Measurements from ENCODE around the gene ALS2CL. TPM values are rescaled to one million over a fixed set of nuclear protein-coding genes. Genes with fewer than 3 reads are reported as not detected.

Gene ALS2CL
- total RNA-seq, 1 donor from 2014 or later = 49.0 TPM

GRCh38 chr3:46665763-46666452, 27.6 kb downstream of the ALS2CL start:
- intact Hi-C loops (cut with DNase I) = no loop called here
- Histone ChIP-seq H3K27me3 (no peaks in the 10 kb centered on the region), H3K36me3 (no peaks in the 10 kb centered on the region), H3K4me3 (no peak overlapping the region), H3K4me1 (no peaks in the 10 kb centered on the region), H3K27ac (no peak overlapping the region), H3K9me3 (no peaks in the 10 kb centered on the region)
- DNase-seq (ENCODE audit: low spot score in 2 of 2) = no peak
- TF ChIP-seq, protein P1, sequence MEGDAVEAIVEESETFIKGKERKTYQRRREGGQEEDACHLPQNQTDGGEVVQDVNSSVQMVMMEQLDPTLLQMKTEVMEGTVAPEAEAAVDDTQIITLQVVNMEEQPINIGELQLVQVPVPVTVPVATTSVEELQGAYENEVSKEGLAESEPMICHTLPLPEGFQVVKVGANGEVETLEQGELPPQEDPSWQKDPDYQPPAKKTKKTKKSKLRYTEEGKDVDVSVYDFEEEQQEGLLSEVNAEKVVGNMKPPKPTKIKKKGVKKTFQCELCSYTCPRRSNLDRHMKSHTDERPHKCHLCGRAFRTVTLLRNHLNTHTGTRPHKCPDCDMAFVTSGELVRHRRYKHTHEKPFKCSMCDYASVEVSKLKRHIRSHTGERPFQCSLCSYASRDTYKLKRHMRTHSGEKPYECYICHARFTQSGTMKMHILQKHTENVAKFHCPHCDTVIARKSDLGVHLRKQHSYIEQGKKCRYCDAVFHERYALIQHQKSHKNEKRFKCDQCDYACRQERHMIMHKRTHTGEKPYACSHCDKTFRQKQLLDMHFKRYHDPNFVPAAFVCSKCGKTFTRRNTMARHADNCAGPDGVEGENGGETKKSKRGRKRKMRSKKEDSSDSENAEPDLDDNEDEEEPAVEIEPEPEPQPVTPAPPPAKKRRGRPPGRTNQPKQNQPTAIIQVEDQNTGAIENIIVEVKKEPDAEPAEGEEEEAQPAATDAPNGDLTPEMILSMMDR (IDR thresholded peaks at IDR 0.05) = no peak

DNA sequence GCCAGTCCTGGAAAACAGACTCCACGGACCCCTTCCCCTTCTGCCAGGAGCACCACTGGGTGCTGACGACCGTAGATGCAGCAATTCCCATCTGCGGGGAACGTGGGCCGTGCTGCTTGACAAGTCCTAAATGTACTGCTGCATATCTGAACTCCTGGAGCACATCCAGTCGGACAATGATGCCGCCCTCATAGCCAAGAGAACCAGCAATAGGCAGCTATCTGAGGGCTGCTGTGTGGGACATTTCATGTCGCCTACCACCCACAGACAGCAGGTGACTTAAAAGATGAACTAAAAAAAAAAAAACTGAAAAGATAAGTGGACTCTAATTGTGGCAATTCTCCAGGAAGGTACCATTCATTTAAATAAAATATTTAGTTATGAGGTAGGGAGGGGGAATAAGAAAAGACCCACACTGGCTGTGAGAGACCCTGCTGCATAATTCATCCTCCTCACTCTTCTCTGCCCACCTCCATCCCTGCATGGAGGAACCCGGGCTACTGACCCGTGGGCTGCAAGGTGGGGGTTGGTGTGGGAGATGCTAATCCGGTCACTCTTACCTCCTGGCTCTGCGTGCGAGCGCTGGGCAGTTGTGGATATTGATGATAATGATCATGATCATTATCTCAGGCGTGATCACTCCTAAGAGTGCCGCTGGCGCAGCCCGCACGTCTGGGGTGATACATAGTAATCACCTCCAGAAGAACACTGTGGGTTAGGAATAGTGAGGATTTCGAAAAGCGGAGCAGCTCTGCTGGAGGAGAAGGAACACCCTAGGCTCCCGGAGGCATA, 28.3 kb downstream of the ALS2CL start:
- Histone ChIP-seq H3K27ac (no peak overlapping the region), H3K9me3 (no peaks in the 10 kb centered on the region), H3K27me3 (no peaks in the 10 kb centered on the region), H3K4me1 (no peaks in the 10 kb centered on the region), H3K4me3 (no peak overlapping the region), H3K36me3 (no peaks in the 10 kb centered on the region)
- TF ChIP-seq, protein P1 (IDR thresholded peaks at IDR 0.05) = no peak
- intact Hi-C loops (cut with DNase I) = no loop called here
- DNase-seq (ENCODE audit: low spot score in 2 of 2) = peak in 1 of 2 donors; percentile 48

- peak in 1 of 2 donors; percentile 31 for DNase-seq (ENCODE audit: low spot score in 2 of 2)
- intact Hi-C loops (cut with DNase I) = no loop called here
- Histone ChIP-seq H3K9me3 (no peaks in the 10 kb centered on the region), H3K27me3 (no peaks in the 10 kb centered on the region), H3K4me1 (no peaks in the 10 kb centered on the region), H3K4me3 (no peak overlapping the region), H3K36me3 (no peaks in the 10 kb centered on the region), H3K27ac (no peak overlapping the region)
- TF ChIP-seq, protein P1 (IDR thresholded peaks at IDR 0.05) = no peak
Measured at GRCh38 chr3:46664188-46664970, 29.1 kb downstream of the ALS2CL start.

- Histone ChIP-seq H3K27ac (no peak overlapping the region), H3K4me1 (no peaks in the 10 kb centered on the region), H3K9me3 (no peaks in the 10 kb centered on the region), H3K27me3 (no peaks in the 10 kb centered on the region), H3K4me3 (no peak overlapping the region), H3K36me3 (no peaks in the 10 kb centered on the region)
- DNase-seq (ENCODE audit: low spot score in 2 of 2) = peak in 1 of 2 donors; percentile 49
- TF ChIP-seq, protein P1 (IDR thresholded peaks at IDR 0.05) = no peak
- intact Hi-C loops (cut with DNase I) = no loop called here
Measured at GRCh38 chr3:46663591-46664135, 29.8 kb downstream of the ALS2CL start.

DNA sequence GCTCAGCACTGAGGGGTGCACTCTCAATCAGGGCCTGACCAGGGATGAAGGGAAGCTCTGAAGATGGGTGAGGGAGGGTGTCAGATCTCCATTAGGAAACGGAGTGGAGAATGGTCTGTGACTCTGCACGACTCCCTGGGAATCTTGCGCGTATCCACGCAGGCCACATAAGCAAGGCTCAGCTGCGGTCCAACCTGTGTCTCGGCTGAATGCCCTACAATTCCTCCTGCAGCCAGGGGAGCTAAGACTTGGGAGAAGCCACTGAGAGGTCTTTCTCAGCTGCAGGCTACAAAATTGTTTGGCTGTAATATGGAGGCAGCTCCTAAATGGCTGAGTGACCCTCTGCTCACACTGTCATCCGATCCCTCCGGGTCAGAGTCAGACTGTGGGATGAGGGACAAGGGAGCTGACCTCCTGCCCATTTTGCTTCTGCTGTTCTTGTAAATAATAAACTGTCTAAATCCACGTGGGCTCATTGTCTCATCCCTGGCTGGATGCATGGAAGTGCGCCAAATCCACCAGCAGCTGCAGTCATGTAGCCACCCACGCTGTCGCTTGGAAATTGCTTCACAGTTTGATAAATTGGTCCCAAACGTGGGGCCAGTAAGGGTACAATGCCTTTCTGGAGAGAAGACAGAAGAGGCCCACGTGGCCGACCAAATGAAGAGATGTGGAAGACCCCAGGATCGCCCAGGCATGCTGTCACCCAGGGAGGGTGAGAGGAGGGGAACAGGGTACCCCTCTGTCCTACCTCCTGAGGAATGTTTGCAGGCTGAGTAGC, 30.5 kb downstream of the ALS2CL start:
- H3K27ac ChIP-seq = no peak overlapping the region
- intact Hi-C loops (cut with DNase I) = no loop called here
- DNase-seq (ENCODE audit: low spot score in 2 of 2) = peak in 1 of 2 donors; percentile 59
- H3K36me3 ChIP-seq = no peaks in the 10 kb centered on the region
- TF ChIP-seq, protein P1 (IDR thresholded peaks at IDR 0.05) = no peak
- H3K4me1 ChIP-seq = no peaks in the 10 kb centered on the region
- no peak overlapping the region for H3K4me3 ChIP-seq
- H3K27me3 ChIP-seq = no peaks in the 10 kb centered on the region
- no peaks in the 10 kb centered on the region for H3K9me3 ChIP-seq

Data from ascending aorta (tissue), 2 donors.